HG02885 (cell line): ENCODE measurements around the gene SLC5A10.

Source experiments
- ATAC-seq: cut with Tn5 transposase; IDR thresholded peaks from one replicate; pipeline ENCODE4 v1.9.1; 2021; ENCODE audit warnings: mild to moderate bottlenecking; ENCODE audit not compliant: unreplicated experiment, poor library complexity

SLC5A10 gene

GRCh38 chr17:18981335-18981641 is 29.3 kb downstream of the SLC5A10 start:
- ATAC-seq = no peak

- ATAC-seq = no peak
Observed at GRCh38 chr17:18981642-18982424, 29.9 kb downstream of the SLC5A10 start.

GRCh38 chr17:18984273-18985114 is 32.5 kb downstream of the SLC5A10 start:
- ATAC-seq = no peak

GRCh38 chr17:18985475-18985874 is 33.5 kb downstream of the SLC5A10 start:
- no peak for ATAC-seq

- no peak for ATAC-seq
Observed at GRCh38 chr17:18986541-18987229, 34.7 kb downstream of the SLC5A10 start.

- no peak for ATAC-seq
Observed at GRCh38 chr17:18987230-18987610, 35.3 kb downstream of the SLC5A10 start.

GRCh38 chr17:18987862-18988545 is 36.0 kb downstream of the SLC5A10 start:
- no peak for ATAC-seq

GRCh38 chr17:18988546-18989173 is 36.7 kb downstream of the SLC5A10 start:
- ATAC-seq = no peak

GRCh38 chr17:18990331-18990730 is 38.4 kb downstream of the SLC5A10 start:
- no peak for ATAC-seq

GRCh38 chr17:18991531-18992315 is 39.8 kb downstream of the SLC5A10 start:
- no peak for ATAC-seq

- no peak for ATAC-seq
Observed at GRCh38 chr17:18992454-18993130, 40.6 kb downstream of the SLC5A10 start.

- ATAC-seq = no peak
Observed at GRCh38 chr17:18993905-18994526, 42.1 kb downstream of the SLC5A10 start.

GRCh38 chr17:18994631-18995030 is 42.7 kb downstream of the SLC5A10 start:
- no peak for ATAC-seq

- ATAC-seq = no peak
Observed at GRCh38 chr17:18995220-18995619, 43.3 kb downstream of the SLC5A10 start.

GRCh38 chr17:18996458-18996857 is 44.5 kb downstream of the SLC5A10 start:
- ATAC-seq = no peak

GRCh38 chr17:18997650-18998196 is 45.8 kb downstream of the SLC5A10 start:
- no peak for ATAC-seq

- ATAC-seq = no peak
Observed at GRCh38 chr17:18999394-18999793, 47.4 kb downstream of the SLC5A10 start.

GRCh38 chr17:18999911-19000310 is 47.9 kb downstream of the SLC5A10 start:
- no peak for ATAC-seq
